ENCODE measurements around the gene PVALB.

Gene PVALB

GRCh38 chr22:36764641-36765040 is 52.2 kb downstream of the PVALB start:
- Mint-ChIP-seq H3K36me3 (ENCODE audit: insufficient read depth) (peaks cover 2% of the 10 kb centered on the region), H3K27me3 (no peaks in the 10 kb centered on the region), H3K4me1 (no peaks in the 10 kb centered on the region), H3K9me3 (no peaks in the 10 kb centered on the region), H3K4me3 (no peak overlapping the region), H3K27ac (ENCODE audit: low read depth) (no peak overlapping the region)
- no peak for DNase-seq (ENCODE audit: low spot score in 2 of 2)
- no peak for ATAC-seq (replicated peaks; ENCODE audit: extremely low read depth, poor library complexity, severe bottlenecking)

- no peak overlapping the region for H3K4me3 Mint-ChIP-seq
- DNase-seq (ENCODE audit: low spot score in 2 of 2) (no peak), ATAC-seq (replicated peaks; ENCODE audit: extremely low read depth, poor library complexity, severe bottlenecking) (no peak)
- no peaks in the 10 kb centered on the region for H3K4me1 Mint-ChIP-seq
- H3K9me3 Mint-ChIP-seq = no peaks in the 10 kb centered on the region
- no peaks in the 10 kb centered on the region for H3K27me3 Mint-ChIP-seq
- peaks cover 2% of the 10 kb centered on the region for H3K36me3 Mint-ChIP-seq (ENCODE audit: insufficient read depth)
- H3K27ac Mint-ChIP-seq (ENCODE audit: low read depth) = no peak overlapping the region
These were observed 52.8 kb downstream of the PVALB start for GRCh38 chr22:36764060-36764459.

GRCh38 chr22:36763576-36763975 is 53.3 kb downstream of the PVALB start:
- H3K4me3 Mint-ChIP-seq = no peak overlapping the region
- no peaks in the 10 kb centered on the region for H3K9me3 Mint-ChIP-seq
- H3K27me3 Mint-ChIP-seq = no peaks in the 10 kb centered on the region
- DNase-seq (ENCODE audit: low spot score in 2 of 2) (no peak), ATAC-seq (replicated peaks; ENCODE audit: extremely low read depth, poor library complexity, severe bottlenecking) (no peak)
- no peaks in the 10 kb centered on the region for H3K4me1 Mint-ChIP-seq
- H3K36me3 Mint-ChIP-seq (ENCODE audit: insufficient read depth) = peaks cover 2% of the 10 kb centered on the region
- no peak overlapping the region for H3K27ac Mint-ChIP-seq (ENCODE audit: low read depth)

GRCh38 chr22:36762687-36763260 is 54.1 kb downstream of the PVALB start:
- H3K27me3 Mint-ChIP-seq = no peaks in the 10 kb centered on the region
- no peak overlapping the region for H3K27ac Mint-ChIP-seq (ENCODE audit: low read depth)
- no peak overlapping the region for H3K4me3 Mint-ChIP-seq
- peaks cover 2% of the 10 kb centered on the region for H3K36me3 Mint-ChIP-seq (ENCODE audit: insufficient read depth)
- no peaks in the 10 kb centered on the region for H3K4me1 Mint-ChIP-seq
- DNase-seq (ENCODE audit: low spot score in 2 of 2) (no peak), ATAC-seq (replicated peaks; ENCODE audit: extremely low read depth, poor library complexity, severe bottlenecking) (no peak)
- no peaks in the 10 kb centered on the region for H3K9me3 Mint-ChIP-seq

GRCh38 chr22:36761553-36762240 is 55.1 kb downstream of the PVALB start:
- Mint-ChIP-seq H3K27me3 (no peaks in the 10 kb centered on the region), H3K4me3 (no peak overlapping the region), H3K4me1 (peaks cover 5% of the 10 kb centered on the region), H3K36me3 (ENCODE audit: insufficient read depth) (peaks cover 2% of the 10 kb centered on the region), H3K27ac (ENCODE audit: low read depth) (no peak overlapping the region), H3K9me3 (no peaks in the 10 kb centered on the region)
- DNase-seq (ENCODE audit: low spot score in 2 of 2) (no peak), ATAC-seq (replicated peaks; ENCODE audit: extremely low read depth, poor library complexity, severe bottlenecking) (no peak)

GRCh38 chr22:36760786-36761185 is 56.0 kb downstream of the PVALB start:
- no peak overlapping the region for H3K27ac Mint-ChIP-seq (ENCODE audit: low read depth)
- DNase-seq (ENCODE audit: low spot score in 2 of 2) (no peak), ATAC-seq (replicated peaks; ENCODE audit: extremely low read depth, poor library complexity, severe bottlenecking) (no peak)
- peaks cover 2% of the 10 kb centered on the region for H3K36me3 Mint-ChIP-seq (ENCODE audit: insufficient read depth)
- H3K9me3 Mint-ChIP-seq = no peaks in the 10 kb centered on the region
- no peak overlapping the region for H3K4me3 Mint-ChIP-seq
- peaks cover 5% of the 10 kb centered on the region for H3K4me1 Mint-ChIP-seq
- peaks cover 2% of the 10 kb centered on the region for H3K27me3 Mint-ChIP-seq

- no peak for DNase-seq (ENCODE audit: low spot score in 2 of 2)
- no peak overlapping the region for H3K27ac Mint-ChIP-seq (ENCODE audit: low read depth)
These were observed 57.2 kb downstream of the PVALB start for GRCh38 chr22:36759481-36760159.

GRCh38 chr22:36758792-36759271 is 58.0 kb downstream of the PVALB start:
- H3K4me1 Mint-ChIP-seq = peaks cover 5% of the 10 kb centered on the region
- peaks cover 22% of the 10 kb centered on the region for H3K27me3 Mint-ChIP-seq
- DNase-seq (ENCODE audit: low spot score in 2 of 2) (no peak), ATAC-seq (replicated peaks; ENCODE audit: extremely low read depth, poor library complexity, severe bottlenecking) (no peak)
- H3K36me3 Mint-ChIP-seq (ENCODE audit: insufficient read depth) = no peaks in the 10 kb centered on the region
- H3K27ac Mint-ChIP-seq (ENCODE audit: low read depth) = peak overlapping the region; percentile 35
- H3K9me3 Mint-ChIP-seq = no peaks in the 10 kb centered on the region
- no peak overlapping the region for H3K4me3 Mint-ChIP-seq

More at GRCh38 chr22:36759481-36760159, 57.2 kb downstream of the PVALB start:
- no peak overlapping the region for H3K4me3 Mint-ChIP-seq
- peaks cover 14% of the 10 kb centered on the region for H3K27me3 Mint-ChIP-seq
- peaks cover 5% of the 10 kb centered on the region for H3K4me1 Mint-ChIP-seq
- no peak for ATAC-seq (replicated peaks; ENCODE audit: extremely low read depth, poor library complexity, severe bottlenecking)
- no peaks in the 10 kb centered on the region for H3K36me3 Mint-ChIP-seq (ENCODE audit: insufficient read depth)
- H3K9me3 Mint-ChIP-seq = no peaks in the 10 kb centered on the region

GRCh38 chr22:36757668-36758211 is 59.1 kb downstream of the PVALB start:
- peak; percentile 43 to 60 for DNase-seq (ENCODE audit: low spot score in 2 of 2)
- H3K27ac Mint-ChIP-seq (ENCODE audit: low read depth) = no peak overlapping the region

GRCh38 chr22:36756746-36757655 is 59.8 kb downstream of the PVALB start:
- no peak for ATAC-seq (replicated peaks; ENCODE audit: extremely low read depth, poor library complexity, severe bottlenecking)
- DNase-seq (ENCODE audit: low spot score in 2 of 2) = no peak
- peaks cover 5% of the 10 kb centered on the region for H3K4me1 Mint-ChIP-seq
- H3K27me3 Mint-ChIP-seq = peaks cover 40% of the 10 kb centered on the region
- no peaks in the 10 kb centered on the region for H3K36me3 Mint-ChIP-seq (ENCODE audit: insufficient read depth)
- no peak overlapping the region for H3K27ac Mint-ChIP-seq (ENCODE audit: low read depth)
- no peaks in the 10 kb centered on the region for H3K9me3 Mint-ChIP-seq
- H3K4me3 Mint-ChIP-seq = no peak overlapping the region

More at GRCh38 chr22:36757668-36758211, 59.1 kb downstream of the PVALB start:
- Mint-ChIP-seq H3K4me3 (no peak overlapping the region), H3K36me3 (ENCODE audit: insufficient read depth) (no peaks in the 10 kb centered on the region), H3K4me1 (peaks cover 5% of the 10 kb centered on the region), H3K27me3 (peaks cover 32% of the 10 kb centered on the region), H3K9me3 (no peaks in the 10 kb centered on the region)
- ATAC-seq (replicated peaks; ENCODE audit: extremely low read depth, poor library complexity, severe bottlenecking) = peak; percentile 64

- ATAC-seq (replicated peaks; ENCODE audit: extremely low read depth, poor library complexity, severe bottlenecking) = no peak
- Mint-ChIP-seq H3K27ac (ENCODE audit: low read depth) (no peak overlapping the region), H3K9me3 (no peaks in the 10 kb centered on the region)
These were observed 60.8 kb downstream of the PVALB start for GRCh38 chr22:36756031-36756430.

GRCh38 chr22:36755316-36755715 is 61.5 kb downstream of the PVALB start:
- Mint-ChIP-seq H3K27ac (ENCODE audit: low read depth) (no peak overlapping the region), H3K4me3 (no peak overlapping the region), H3K36me3 (ENCODE audit: insufficient read depth) (no peaks in the 10 kb centered on the region), H3K9me3 (no peaks in the 10 kb centered on the region), H3K4me1 (peaks cover 5% of the 10 kb centered on the region), H3K27me3 (peaks cover 40% of the 10 kb centered on the region)
- no peak for ATAC-seq (replicated peaks; ENCODE audit: extremely low read depth, poor library complexity, severe bottlenecking)
- no peak for DNase-seq (ENCODE audit: low spot score in 2 of 2)

More at GRCh38 chr22:36756031-36756430, 60.8 kb downstream of the PVALB start:
- no peak overlapping the region for H3K4me3 Mint-ChIP-seq
- H3K36me3 Mint-ChIP-seq (ENCODE audit: insufficient read depth) = no peaks in the 10 kb centered on the region
- peaks cover 40% of the 10 kb centered on the region for H3K27me3 Mint-ChIP-seq
- DNase-seq (ENCODE audit: low spot score in 2 of 2) = no peak
- H3K4me1 Mint-ChIP-seq = peaks cover 5% of the 10 kb centered on the region

Data from central memory CD8-positive, alpha-beta T cell (primary cell).